Trophoblast cell (in vitro differentiated cells and primary cell): ENCODE results near the gene SCYGR3.

Experiments used
- DNase-seq, 2 donors: peaks; one replicate each; pipeline ENCODE4 v3.0.0-alpha.2; 2016
- H2AFZ ChIP-seq: 2 replicates; pipeline ENCODE4 v1.6.1; 2013; ENCODE audit warnings: low read length, moderate library complexity, mild to moderate bottlenecking; ENCODE audit not compliant: insufficient read depth, poor library complexity
- H2AK5ac ChIP-seq: 2 replicates; pipeline ENCODE4 v1.6.1; 2013; ENCODE audit warnings: mild to moderate bottlenecking, low read length
- H2BK120ac ChIP-seq: 2 replicates; pipeline ENCODE4 v1.6.1; 2013; ENCODE audit warnings: low read length, mild to moderate bottlenecking, moderate library complexity; ENCODE audit not compliant: insufficient read depth, poor library complexity
- H2BK12ac ChIP-seq: 2 replicates; pipeline ENCODE4 v1.6.1; 2013; ENCODE audit warnings: mild to moderate bottlenecking, low read length, moderate library complexity
- H2BK5ac ChIP-seq: 2 replicates; pipeline ENCODE4 v1.6.1; 2013; ENCODE audit warnings: low read length, low read depth, moderate library complexity, mild to moderate bottlenecking; ENCODE audit not compliant: poor library complexity
- H3K14ac ChIP-seq: 2 replicates; pipeline ENCODE4 v1.6.1; 2013; ENCODE audit warnings: mild to moderate bottlenecking, low read length
- H3K18ac ChIP-seq: 2 replicates; pipeline ENCODE4 v1.6.1; 2013; ENCODE audit warnings: mild to moderate bottlenecking, low read length
- H3K23ac ChIP-seq: 2 replicates; pipeline ENCODE4 v1.6.1; 2013; ENCODE audit warnings: low read length
- H3K27ac ChIP-seq: 2 replicates; pipeline ENCODE4 v1.5.1; 2013; ENCODE audit warnings: low read depth, mild to moderate bottlenecking, inconsistent platforms, low read length, moderate library complexity
- H3K27me3 ChIP-seq: 2 replicates; pipeline ENCODE4 v1.6.1; 2013; ENCODE audit warnings: inconsistent platforms, mild to moderate bottlenecking, low read length, moderate library complexity; ENCODE audit not compliant: insufficient read depth
- H3K36me3 ChIP-seq, 2 experiments: 1 replicate in 1 of 2; 2 replicates in 1 of 2; pipeline ENCODE4 v1.6.1; 2013; ENCODE audit warnings: low read length in 2 of 2, mild to moderate bottlenecking in 2 of 2, moderate library complexity in 1 of 2; ENCODE audit not compliant: insufficient read depth in 2 of 2, control insufficient read depth in 1 of 2
- H3K4ac ChIP-seq: 2 replicates; pipeline ENCODE4 v1.6.1; 2013; ENCODE audit warnings: low read depth, mild to moderate bottlenecking, low read length, moderate library complexity
- H3K4me1 ChIP-seq, 2 experiments: 1 replicate in 1 of 2; 2 replicates in 1 of 2; pipeline ENCODE4 v1.6.1; 2013; ENCODE audit warnings: low read length in 2 of 2, mild to moderate bottlenecking in 2 of 2, moderate library complexity in 1 of 2; ENCODE audit not compliant: insufficient read depth in 2 of 2, control insufficient read depth in 1 of 2
- H3K4me2 ChIP-seq: 2 replicates; pipeline ENCODE4 v1.6.1; 2013; ENCODE audit warnings: inconsistent platforms, mild to moderate bottlenecking, low read length, moderate library complexity
- H3K4me3 ChIP-seq: 2 replicates; pipeline ENCODE4 v1.5.1; 2013; ENCODE audit warnings: mild to moderate bottlenecking, low read depth, low read length, inconsistent platforms
- H3K79me1 ChIP-seq: one replicate; pipeline ENCODE4 v1.6.1; 2013; ENCODE audit warnings: low read length
- H3K79me2 ChIP-seq: 2 replicates; pipeline ENCODE4 v1.6.1; 2013; ENCODE audit warnings: low read length, mild to moderate bottlenecking; ENCODE audit not compliant: control insufficient read depth, insufficient read depth, poor library complexity
- H3K9ac ChIP-seq: 2 replicates; pipeline ENCODE4 v1.6.1; 2013; ENCODE audit warnings: mild to moderate bottlenecking, low read length
- H3K9me3 ChIP-seq: 2 replicates; pipeline ENCODE4 v1.6.1; 2013; ENCODE audit warnings: low read depth, mild to moderate bottlenecking, control low read depth, inconsistent platforms, low read length; ENCODE audit not compliant: insufficient read depth
- H4K12ac ChIP-seq: 2 replicates; pipeline ENCODE4 v1.6.1; 2013; ENCODE audit warnings: low read depth, mild to moderate bottlenecking, low read length, moderate library complexity
- H4K8ac ChIP-seq: 2 replicates; pipeline ENCODE4 v1.6.1; 2013; ENCODE audit warnings: low read depth, mild to moderate bottlenecking, low read length, moderate library complexity
- H4K91ac ChIP-seq: one replicate; pipeline ENCODE4 v1.6.1; 2013; ENCODE audit warnings: low read depth, mild to moderate bottlenecking, low read length, moderate library complexity
- WGBS: extraction: QIAGEN DNeasy Blood & Tissue Kit; methylation state at CpG from one replicate; pipeline ENCODE4 v1.1.7; 2013; ENCODE audit warnings: missing lambda C conversion rate; ENCODE audit not compliant: insufficient read length, insufficient coverage; ENCODE audit errors: extremely low coverage; 5-methylcytosine and 5-hydroxymethylcytosine counted together

The SCYGR3 gene

DNA sequence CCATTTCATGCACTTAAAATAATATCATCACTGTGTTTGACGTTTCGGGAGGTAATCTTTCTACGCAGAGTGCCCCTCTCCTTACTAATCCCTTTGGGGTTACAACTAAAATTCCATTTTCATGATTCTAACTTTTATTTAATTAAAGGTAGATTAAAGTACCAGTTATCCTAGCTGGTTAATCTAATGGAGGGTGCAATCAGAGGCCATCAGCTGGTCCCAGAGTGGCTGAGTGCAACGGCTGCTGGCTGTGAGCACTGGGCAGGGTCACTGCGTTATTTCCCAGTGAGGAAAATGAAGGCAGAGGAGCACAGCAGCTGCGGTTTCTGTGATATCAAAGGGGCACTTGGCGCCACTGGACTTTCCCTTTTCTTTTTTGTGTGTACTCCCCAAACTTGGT, 14.8 kb upstream of the SCYGR3 start:
- H3K4me2 ChIP-seq: no peak overlapping the region
- WGBS: no CpG with 5 or more reads among the region's 7 CpGs
- H3K9me3 ChIP-seq: no peaks in the 10 kb centered on the region
- no peak overlapping the region for H3K18ac ChIP-seq
- DNase-seq: no peak
- no peak overlapping the region for H3K14ac ChIP-seq
- H2BK5ac ChIP-seq: no peak overlapping the region
- H4K12ac ChIP-seq: no peak overlapping the region
- no peak overlapping the region for H2AFZ ChIP-seq
- H2BK120ac ChIP-seq: no peak overlapping the region
- no peak overlapping the region for H3K27ac ChIP-seq
- no peak overlapping the region for H3K23ac ChIP-seq
- no peak overlapping the region for H3K9ac ChIP-seq
- H3K4me3 ChIP-seq: no peak overlapping the region
- H3K4me1 ChIP-seq: no peaks in the 10 kb centered on the region
- no peaks in the 10 kb centered on the region for H3K27me3 ChIP-seq
- no peak overlapping the region for H3K4ac ChIP-seq
- no peaks in the 10 kb centered on the region for H3K79me1 ChIP-seq
- no peaks in the 10 kb centered on the region for H3K79me2 ChIP-seq
- no peak overlapping the region for H4K91ac ChIP-seq
- no peak overlapping the region for H2AK5ac ChIP-seq
- no peak overlapping the region for H2BK12ac ChIP-seq
- H4K8ac ChIP-seq: no peak overlapping the region
- no peaks in the 10 kb centered on the region for H3K36me3 ChIP-seq

DNA sequence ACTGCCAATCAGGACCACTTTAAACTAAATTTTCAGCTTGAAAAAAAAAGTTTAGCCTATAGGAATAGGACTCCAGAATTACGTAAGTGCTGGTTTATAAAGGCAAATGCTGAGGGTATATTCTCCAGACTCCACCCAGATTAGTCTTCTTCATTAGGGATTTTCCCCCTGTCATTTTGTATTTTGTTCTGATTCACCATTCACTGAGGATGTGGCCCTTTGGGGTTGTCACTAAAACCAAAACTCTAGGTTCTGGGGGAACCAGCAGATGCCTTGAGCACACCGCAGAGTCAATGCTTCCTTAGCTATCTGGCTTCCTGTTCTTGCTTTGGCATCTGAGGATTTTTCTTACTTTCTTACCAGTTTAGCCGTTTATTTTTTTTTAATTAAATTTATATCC, 13.1 kb upstream of the SCYGR3 start:
- Histone ChIP-seq H3K27ac (no peak overlapping the region), H3K14ac (no peak overlapping the region), H3K4me2 (no peak overlapping the region), H2AK5ac (no peak overlapping the region), H3K9ac (no peak overlapping the region), H3K36me3 (no peaks in the 10 kb centered on the region), H4K91ac (no peak overlapping the region), H2AFZ (no peak overlapping the region), H3K4ac (no peak overlapping the region), H2BK12ac (no peak overlapping the region), H3K4me3 (no peak overlapping the region), H3K9me3 (no peaks in the 10 kb centered on the region), H3K4me1 (no peaks in the 10 kb centered on the region), H3K79me2 (no peaks in the 10 kb centered on the region), H4K12ac (no peak overlapping the region), H3K23ac (no peak overlapping the region), H3K18ac (no peak overlapping the region), H3K79me1 (no peaks in the 10 kb centered on the region), H2BK120ac (no peak overlapping the region), H3K27me3 (no peaks in the 10 kb centered on the region), H2BK5ac (no peak overlapping the region), H4K8ac (no peak overlapping the region)
- no peak for DNase-seq
- no CpG with 5 or more reads among the region's 3 CpGs for WGBS

DNA sequence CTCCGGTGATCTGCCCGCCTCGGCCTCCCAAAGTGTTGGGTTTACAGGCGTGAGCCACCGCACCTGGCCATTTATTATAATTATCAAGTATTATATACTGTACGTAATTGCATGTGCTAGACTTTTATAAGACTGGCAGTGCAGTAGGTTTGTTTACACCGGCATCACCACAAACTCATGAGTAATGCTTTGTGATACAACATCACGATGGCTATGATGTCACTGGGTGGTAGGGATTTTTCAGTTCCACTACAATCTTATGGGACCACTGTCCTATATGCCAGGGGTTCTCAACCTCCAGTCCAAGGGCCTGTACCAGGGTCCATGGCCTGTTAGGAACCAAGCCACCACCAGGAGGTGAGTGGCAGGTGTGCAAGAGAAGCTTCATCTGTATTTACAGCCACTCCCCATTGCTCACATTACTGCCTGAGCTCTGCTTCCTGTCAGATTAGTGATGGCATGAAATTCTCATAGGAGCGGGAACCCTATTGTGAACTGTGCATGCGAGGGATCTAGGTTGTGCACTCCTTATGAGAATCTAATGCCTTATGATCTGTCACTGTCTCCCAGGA, 12.0 kb upstream of the SCYGR3 start:
- no peak overlapping the region for H4K8ac ChIP-seq
- no peak overlapping the region for H4K12ac ChIP-seq
- no peaks in the 10 kb centered on the region for H3K79me2 ChIP-seq
- no peak overlapping the region for H2BK5ac ChIP-seq
- WGBS: no CpG with 5 or more reads among the region's 10 CpGs
- no peak overlapping the region for H3K14ac ChIP-seq
- no peak overlapping the region for H3K27ac ChIP-seq
- no peak for DNase-seq
- no peak overlapping the region for H3K23ac ChIP-seq
- H3K4ac ChIP-seq: no peak overlapping the region
- no peaks in the 10 kb centered on the region for H3K36me3 ChIP-seq
- H2BK120ac ChIP-seq: no peak overlapping the region
- H3K9ac ChIP-seq: no peak overlapping the region
- no peaks in the 10 kb centered on the region for H3K27me3 ChIP-seq
- no peak overlapping the region for H2BK12ac ChIP-seq
- no peak overlapping the region for H4K91ac ChIP-seq
- H3K4me1 ChIP-seq: no peaks in the 10 kb centered on the region
- no peak overlapping the region for H3K4me2 ChIP-seq
- no peak overlapping the region for H3K18ac ChIP-seq
- no peaks in the 10 kb centered on the region for H3K79me1 ChIP-seq
- H3K4me3 ChIP-seq: no peak overlapping the region
- H2AFZ ChIP-seq: no peak overlapping the region
- no peak overlapping the region for H2AK5ac ChIP-seq
- H3K9me3 ChIP-seq: no peaks in the 10 kb centered on the region

DNA sequence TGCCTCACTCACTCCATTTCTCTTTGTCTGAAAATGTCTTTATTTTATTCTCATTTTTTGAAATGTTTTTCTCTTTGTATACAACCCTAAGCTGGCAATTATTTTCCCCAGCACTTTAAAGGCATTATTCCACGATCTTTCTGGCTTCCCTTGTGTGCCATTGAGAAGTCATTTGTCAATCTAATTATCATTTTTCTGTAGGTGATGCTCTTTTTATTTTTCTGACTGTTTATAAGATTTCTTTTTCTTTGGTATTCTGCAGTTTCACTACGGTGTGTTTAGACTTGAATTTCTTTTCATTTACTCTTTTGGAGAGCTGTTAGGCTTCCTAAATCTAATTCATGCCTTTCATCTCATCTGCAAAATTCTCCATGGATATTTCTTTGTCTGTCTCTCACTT, 10.8 kb upstream of the SCYGR3 start:
- Histone ChIP-seq H3K36me3 (no peaks in the 10 kb centered on the region), H2BK120ac (no peak overlapping the region), H3K18ac (no peak overlapping the region), H4K8ac (no peak overlapping the region), H2BK5ac (no peak overlapping the region), H3K27ac (no peak overlapping the region), H3K79me2 (no peaks in the 10 kb centered on the region), H3K27me3 (no peaks in the 10 kb centered on the region), H3K23ac (no peak overlapping the region), H2BK12ac (no peak overlapping the region), H3K4me3 (no peak overlapping the region), H3K9me3 (no peaks in the 10 kb centered on the region), H2AK5ac (no peak overlapping the region), H2AFZ (no peak overlapping the region), H4K12ac (no peak overlapping the region), H4K91ac (no peak overlapping the region), H3K14ac (no peak overlapping the region), H3K4me2 (no peak overlapping the region), H3K4ac (no peak overlapping the region), H3K79me1 (no peaks in the 10 kb centered on the region), H3K4me1 (no peaks in the 10 kb centered on the region), H3K9ac (no peak overlapping the region)
- DNase-seq: no peak
- WGBS: no CpG with 5 or more reads among the region's 2 CpGs
